Right lobe of liver (tissue), 6 donors: ENCODE measurements around the gene SHROOM1. TPM values are rescaled to one million over a fixed set of nuclear protein-coding genes. Genes with fewer than 3 reads are reported as not detected.

Experiments used
- ATAC-seq, 4 donors: fragments of 200-7000 bp; cut with Tn5 transposase; one replicate each; pipeline ENCODE4 v1.9.1; 2020; ENCODE audit warnings: mild to moderate bottlenecking in 4 of 4, moderate library complexity in 4 of 4
- DNase-seq, 3 donors: peaks; one replicate each; pipeline ENCODE4 v3.0.0-alpha.2; 2020
- H3K27ac ChIP-seq, 3 donors: fragments of 200-600 bp; one replicate each; pipeline ENCODE4 v1.8.0; 2022
- H3K27me3 ChIP-seq, 2 donors: fragments of 200-600 bp; one replicate each; pipeline ENCODE4 v1.8.0; 2022
- H3K36me3 ChIP-seq, 4 donors: fragments of 200-600 bp; sonication (generic) in 1 of 4; one replicate each; pipeline versions ENCODE4 v1.5.1 to v1.8.0; 2017 to 2022; ENCODE audit warnings: control low read depth in 1 of 4
- H3K4me1 ChIP-seq, 4 donors: fragments of 200-600 bp; sonication (generic) in 1 of 4; one replicate each; pipeline versions ENCODE4 v1.5.1 to v1.8.0; 2017 to 2022; ENCODE audit warnings: control low read depth in 1 of 4
- H3K4me3 ChIP-seq, 3 donors: fragments of 200-600 bp; one replicate each; pipeline ENCODE4 v1.8.0; 2022
- H3K9me3 ChIP-seq, 4 donors: fragments of 200-600 bp; sonication (generic) in 1 of 4; one replicate each; pipeline versions ENCODE4 v1.5.1 to v1.8.0; 2017 to 2022; ENCODE audit warnings: control low read depth in 1 of 4
- CTCF ChIP-seq, 4 donors: fragments of 200-600 bp in 3 of 4; fragments of 450-650 bp in 1 of 4; IDR thresholded peaks; one replicate each; pipeline versions ENCODE4 v1.5.1 to v1.8.0; 2016 to 2022; ENCODE audit warnings: antibody characterized with exemption in 4 of 4, mild to moderate bottlenecking in 2 of 4
- POLR2A ChIP-seq: fragments of 450-650 bp; IDR thresholded peaks from one replicate; pipeline ENCODE4 v1.6.1; 2017; ENCODE audit warnings: antibody characterized with exemption, mild to moderate bottlenecking
- WGBS: methylation state at CpG from one replicate; pipeline ENCODE4 v1.1.6; 2018; ENCODE audit warnings: low coverage, low lambda C conversion rate; ENCODE audit not compliant: insufficient coverage; ENCODE audit errors: missing lambda C conversion rate; 5-methylcytosine and 5-hydroxymethylcytosine counted together
- intact Hi-C, 2 donors: fragments of 100-400 bp; cut with DNase I; formaldehyde crosslinking; loops; one replicate each; pipeline versions ENCODE4 v1.11.2 to v1.14.1; 2022
- total RNA-seq, 6 experiments: library from RNA; depleted of rRNA in 2 of 6; stranded (reverse); fragments of >200 nt in 2 of 6; fragmentation: NEBNext Ultra II Directional in 3 of 6; extraction: Animal tissue kit (Norgen Biotek cat#: 25700) in 3 of 6; gene quantifications; one replicate each; pipeline versions ENCODE4 v1.1.0 to v1.2.4, GENCODE V29; 2016 to 2023
- donor health status: DM: no; HTN: yes; CAD: no.
- donor health status: DM: no; HTN: no; CAD: no.
- donor health status: DM: no; HTN: no; CAD: no.
- donor health status: DM: no; HTN: yes; CAD: no.
- donor health status: DM: no; HTN: yes; CAD: no.

SHROOM1 gene
- total RNA-seq, 6 experiments from 2014 or later, result 29.5 to 96.1 (median 77.4) TPM

GRCh38 chr5:132834057-132834456, 3.6 kb upstream of the SHROOM1 start:
- Histone ChIP-seq H3K36me3 (no peaks in the 10 kb centered on the region), H3K4me3 (no peak overlapping the region), H3K4me1 (peaks cover 0 to 38% (median 14%) of the 10 kb centered on the region in 4 donors), H3K9me3 (no peaks in the 10 kb centered on the region), H3K27me3 (no peaks in the 10 kb centered on the region), H3K27ac (no peak overlapping the region)
- TF ChIP-seq POLR2A, result no peak
- no peak for TF ChIP-seq CTCF (IDR thresholded peaks at IDR 0.05)
- ATAC-seq, result no peak
- no peak for DNase-seq
- WGBS, result 100% methylated on average over 3 of the region's 3 CpGs
- intact Hi-C loops, result no loop called here

GRCh38 chr5:132832612-132833011, 2.2 kb upstream of the SHROOM1 start:
- intact Hi-C loops, result no loop called here
- no peak for DNase-seq
- H3K27ac ChIP-seq, result no peak overlapping the region

GRCh38 chr5:132831095-132831860, 831 bp upstream of the SHROOM1 start:
- ATAC-seq, result peak in 2 of 4 donors; percentile 0
- Histone ChIP-seq H3K27me3 (no peaks in the 10 kb centered on the region), H3K9me3 (no peaks in the 10 kb centered on the region), H3K4me3 (peak overlapping the region; percentile 66 to 92 (median 74)), H3K27ac (peak overlapping the region; percentile 94 to 96 (median 95)), H3K36me3 (peaks cover 0 to 9% (median 0%) of the 10 kb centered on the region in 4 donors), H3K4me1 (peaks cover 0 to 38% (median 10%) of the 10 kb centered on the region in 4 donors)
- no peak for TF ChIP-seq POLR2A
- TF ChIP-seq CTCF (IDR thresholded peaks at IDR 0.05), result no peak
- WGBS, result 70% methylated on average over 9 of the region's 15 CpGs
- DNase-seq, result no peak
- intact Hi-C loops, result no loop called here

More at GRCh38 chr5:132832612-132833011, 2.2 kb upstream of the SHROOM1 start:
- 88% methylated on average over 5 of the region's 5 CpGs for WGBS
- H3K36me3 ChIP-seq, result no peaks in the 10 kb centered on the region
- no peak for ATAC-seq
- no peak overlapping the region for H3K4me3 ChIP-seq
- peaks cover 0 to 39% (median 15%) of the 10 kb centered on the region in 4 donors for H3K4me1 ChIP-seq
- TF ChIP-seq CTCF (IDR thresholded peaks at IDR 0.05) (no peak), POLR2A (no peak)
- H3K27me3 ChIP-seq, result no peaks in the 10 kb centered on the region
- no peaks in the 10 kb centered on the region for H3K9me3 ChIP-seq

GRCh38 chr5:132829742-132830435, 558 bp downstream of the SHROOM1 start:
- WGBS, result 0% methylated on average over 10 of the region's 75 CpGs
- H3K36me3 ChIP-seq, result peaks cover 0 to 15% (median 5%) of the 10 kb centered on the region in 4 donors
- ATAC-seq (peak; percentile 67 to 80 (median 78)), DNase-seq (peak; percentile 85 to 86 (median 85))
- peak overlapping the region; percentile 66 to 92 (median 74) for H3K4me3 ChIP-seq
- H3K27me3 ChIP-seq, result no peaks in the 10 kb centered on the region
- peak overlapping the region; percentile 94 to 96 (median 95) for H3K27ac ChIP-seq
- no peaks in the 10 kb centered on the region for H3K9me3 ChIP-seq
- TF ChIP-seq POLR2A, result no peak
- peak; percentile 79 to 89 (median 87) for TF ChIP-seq CTCF (IDR thresholded peaks at IDR 0.05)
- peaks cover 0 to 41% (median 10%) of the 10 kb centered on the region in 4 donors for H3K4me1 ChIP-seq
- intact Hi-C loops, result loop anchor here (5.0 to 10.0 kb wide), 2 partner anchors 37 to 55 kb away; partner anchors contain the start of genes GDF9 (in 1 of the 2) and UQCRQ (in 1 of the 2)
